Activated CD4-positive, alpha-beta T cell treated with anti-CD3 and anti-CD28 coated beads for 36 hours (primary cell): Measurements from ENCODE around the gene CENPO. TPM values are rescaled to one million over a fixed set of nuclear protein-coding genes. Genes with fewer than 3 reads are reported as not detected.

ENCODE experiments used
- ATAC-seq: fragments of 200-7000 bp; cut with Tn5 transposase; one replicate; pipeline ENCODE4 v1.10.0; 2021; ENCODE audit warnings: mild to moderate bottlenecking, moderate library complexity
- CTCF ChIA-PET: fragments of 350-600 bp; sonication (Branson Sonifier 250); formaldehyde crosslinking; loops from one replicate; lab custom pipeline; 2021; ENCODE audit warnings: antibody characterized with exemption; lab: Charles Lee
- POLR2A ChIA-PET: fragments of 350-600 bp; sonication (Branson Sonifier 250); formaldehyde crosslinking; loops from one replicate; lab custom pipeline; 2021; ENCODE audit warnings: antibody characterized with exemption, inconsistent platforms; lab: Charles Lee
- DNase-seq: peaks from one replicate; pipeline ENCODE4 v3.0.0-alpha.2; 2020
- H3K27ac Mint-ChIP-seq: one replicate; pipeline ENCODE4 v1.8.0; 2021; ENCODE audit warnings: mixed read lengths
- H3K27me3 Mint-ChIP-seq: one replicate; pipeline ENCODE4 v1.8.0; 2021; ENCODE audit warnings: mixed read lengths
- H3K36me3 Mint-ChIP-seq: one replicate; pipeline ENCODE4 v1.8.0; 2021; ENCODE audit warnings: low read depth, mixed read lengths
- H3K4me1 Mint-ChIP-seq: one replicate; pipeline ENCODE4 v1.8.0; 2021; ENCODE audit warnings: mixed read lengths
- H3K4me3 Mint-ChIP-seq: one replicate; pipeline ENCODE4 v1.8.0; 2021; ENCODE audit warnings: mild to moderate bottlenecking, moderate library complexity, mixed read lengths
- H3K9me3 Mint-ChIP-seq: one replicate; pipeline ENCODE4 v1.8.0; 2021; ENCODE audit warnings: low read depth, mixed read lengths
- intact Hi-C, 2 experiments: fragments of 100-400 bp; cut with DNase I in 1 of 2; cut with micrococcal nuclease in 1 of 2; formaldehyde crosslinking; loops; one replicate each; pipeline versions ENCODE4 v1.14.2 to v1.15.1; 2022 to 2024; cut with DNase I, micrococcal nuclease
- total RNA-seq, 2 experiments: library from RNA; stranded (reverse); gene quantifications; one replicate each; pipeline ENCODE4 v1.2.3, GENCODE V29; 2021

CENPO gene
- total RNA-seq, 2 experiments from 2014 or later: 42.4 to 42.7 TPM

DNA sequence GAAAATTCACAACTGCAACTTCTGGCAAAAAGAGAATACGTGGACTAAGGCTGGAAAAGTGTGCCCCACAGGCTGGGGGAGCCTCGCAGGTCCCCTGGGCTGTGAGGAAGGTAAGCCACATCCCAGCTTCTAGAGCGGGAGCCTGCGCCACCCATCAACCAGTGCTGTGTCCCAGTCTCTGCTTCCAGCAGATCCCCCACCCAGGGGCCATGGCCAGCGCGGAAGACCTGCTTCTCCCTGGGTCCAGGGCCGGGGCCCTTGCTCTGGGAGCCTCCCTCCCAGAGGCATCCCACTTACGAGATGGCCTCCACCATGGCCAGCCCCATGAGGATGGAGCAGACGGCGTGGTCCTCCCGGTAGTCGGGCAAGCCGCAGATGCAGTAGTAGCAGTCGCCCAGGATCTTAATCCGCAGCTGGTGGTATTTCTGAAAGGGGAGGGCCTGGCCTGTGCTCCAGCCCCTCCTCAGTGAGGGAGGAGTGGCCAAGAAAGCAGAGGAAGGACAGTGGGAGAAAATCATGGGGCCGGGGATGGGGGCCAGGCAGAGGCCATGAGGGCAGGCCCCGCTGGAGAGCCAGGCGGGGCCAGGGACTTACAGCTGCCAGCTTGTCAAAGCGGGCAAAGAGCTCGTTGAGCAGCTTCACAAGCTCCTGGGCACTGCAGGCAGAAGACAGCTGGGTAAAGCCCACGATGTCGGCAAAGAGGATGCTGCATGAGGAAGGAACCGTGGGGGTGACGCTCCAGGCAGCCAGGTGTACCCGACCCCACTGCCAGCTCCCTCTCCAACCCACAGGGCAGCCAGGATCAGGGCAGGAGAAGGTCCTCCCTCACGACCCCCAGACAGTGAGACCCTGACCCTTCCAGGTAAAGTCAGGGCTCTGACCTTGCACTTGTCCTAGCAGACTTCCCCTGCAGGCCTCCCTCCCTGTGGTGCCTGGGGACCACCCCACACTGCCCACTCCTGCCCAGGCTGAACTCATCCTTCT is 48.0 kb downstream of the CENPO start:
- Mint-ChIP-seq H3K27me3 (no peaks in the 10 kb centered on the region), H3K4me3 (no peak overlapping the region), H3K4me1 (no peaks in the 10 kb centered on the region), H3K36me3 (peaks cover 4% of the 10 kb centered on the region), H3K27ac (no peak overlapping the region), H3K9me3 (no peaks in the 10 kb centered on the region)
- ChIA-PET CTCF (no interaction called here), POLR2A (no interaction called here)
- ATAC-seq: no peak
- DNase-seq: no peak
- intact Hi-C loops: no loop called here

DNA sequence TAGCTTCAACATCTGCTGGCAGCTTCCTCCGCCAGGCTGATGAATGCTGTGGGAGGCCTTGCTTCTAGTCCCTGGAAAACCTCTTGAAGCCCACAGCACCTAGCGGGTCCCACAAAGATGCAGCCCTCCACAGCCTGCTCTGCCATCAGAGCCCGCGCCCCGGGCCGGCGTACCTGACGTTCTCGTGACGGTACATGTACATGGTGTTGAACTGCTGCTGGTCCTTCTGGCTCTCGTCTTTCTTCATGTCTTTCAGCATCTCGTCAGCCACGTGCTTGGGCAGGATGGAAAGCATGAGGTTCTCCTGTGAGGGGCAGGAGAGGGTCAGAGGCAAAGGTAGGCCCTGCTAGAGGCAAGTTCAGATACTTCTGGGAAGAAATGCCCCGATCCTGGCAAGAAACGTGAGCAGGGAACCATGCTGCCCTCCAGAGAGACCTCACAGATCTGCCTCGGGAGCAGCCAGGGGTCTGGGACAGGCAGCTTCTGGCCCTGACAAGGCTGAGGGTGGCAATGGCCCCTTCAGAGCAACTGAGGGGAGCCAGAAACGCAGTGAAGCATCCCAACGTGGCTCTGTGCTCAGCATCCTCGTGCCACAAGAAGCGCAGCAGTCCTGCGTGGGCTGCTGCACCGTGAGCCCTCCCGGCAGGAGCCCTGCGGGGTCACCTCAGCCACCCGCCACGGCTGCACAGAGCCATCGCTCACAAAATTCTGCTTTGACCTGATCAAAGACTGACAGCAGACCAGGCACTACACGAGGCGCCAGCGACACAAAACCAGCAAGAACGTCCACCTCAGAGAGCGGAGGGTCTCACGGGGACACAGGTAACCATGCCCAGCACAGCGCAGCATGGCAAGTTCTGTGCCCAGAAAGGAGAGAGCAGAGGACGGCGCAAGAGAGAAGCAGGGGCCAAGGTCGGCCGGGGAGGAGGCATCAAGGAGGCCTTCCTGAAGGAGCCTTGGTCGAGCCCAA is 49.1 kb downstream of the CENPO start:
- DNase-seq: no peak
- ChIA-PET POLR2A (no interaction called here), CTCF (no interaction called here)
- no peak for ATAC-seq
- Mint-ChIP-seq H3K9me3 (no peaks in the 10 kb centered on the region), H3K4me1 (no peaks in the 10 kb centered on the region), H3K4me3 (no peak overlapping the region), H3K27ac (no peak overlapping the region), H3K27me3 (no peaks in the 10 kb centered on the region), H3K36me3 (no peaks in the 10 kb centered on the region)
- intact Hi-C loops: no loop called here

DNA sequence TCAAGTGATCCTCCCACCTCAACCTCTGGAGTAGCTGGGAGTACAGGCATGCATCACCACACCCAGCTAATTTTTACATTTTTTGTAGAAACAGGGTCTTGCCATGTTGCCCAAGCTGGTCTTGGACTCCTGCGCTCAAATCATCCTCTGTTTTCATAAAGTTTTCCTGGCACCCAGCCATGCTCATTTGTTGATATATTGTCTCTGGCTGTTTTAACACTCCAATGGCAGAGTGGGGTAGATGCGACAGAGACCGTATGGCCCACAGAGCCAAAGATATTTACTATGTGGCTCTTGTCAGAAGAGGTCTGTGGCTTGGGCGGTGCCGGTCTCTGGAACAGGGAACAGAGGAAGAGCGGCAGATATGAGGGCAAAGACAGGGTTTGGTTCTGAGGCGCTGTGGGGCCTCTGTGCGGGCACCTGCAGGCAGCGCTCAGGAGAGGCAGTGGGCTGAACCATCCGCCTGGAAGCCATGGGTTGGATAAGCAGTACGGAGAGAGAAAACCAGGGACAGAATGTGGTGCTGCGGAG is 50.2 kb downstream of the CENPO start:
- intact Hi-C loops: no loop called here
- Mint-ChIP-seq H3K4me1 (no peaks in the 10 kb centered on the region), H3K4me3 (no peak overlapping the region), H3K27ac (no peak overlapping the region), H3K36me3 (no peaks in the 10 kb centered on the region), H3K27me3 (no peaks in the 10 kb centered on the region), H3K9me3 (no peaks in the 10 kb centered on the region)
- ChIA-PET CTCF (no interaction called here), POLR2A (no interaction called here)
- DNase-seq: no peak
- ATAC-seq: no peak

DNA sequence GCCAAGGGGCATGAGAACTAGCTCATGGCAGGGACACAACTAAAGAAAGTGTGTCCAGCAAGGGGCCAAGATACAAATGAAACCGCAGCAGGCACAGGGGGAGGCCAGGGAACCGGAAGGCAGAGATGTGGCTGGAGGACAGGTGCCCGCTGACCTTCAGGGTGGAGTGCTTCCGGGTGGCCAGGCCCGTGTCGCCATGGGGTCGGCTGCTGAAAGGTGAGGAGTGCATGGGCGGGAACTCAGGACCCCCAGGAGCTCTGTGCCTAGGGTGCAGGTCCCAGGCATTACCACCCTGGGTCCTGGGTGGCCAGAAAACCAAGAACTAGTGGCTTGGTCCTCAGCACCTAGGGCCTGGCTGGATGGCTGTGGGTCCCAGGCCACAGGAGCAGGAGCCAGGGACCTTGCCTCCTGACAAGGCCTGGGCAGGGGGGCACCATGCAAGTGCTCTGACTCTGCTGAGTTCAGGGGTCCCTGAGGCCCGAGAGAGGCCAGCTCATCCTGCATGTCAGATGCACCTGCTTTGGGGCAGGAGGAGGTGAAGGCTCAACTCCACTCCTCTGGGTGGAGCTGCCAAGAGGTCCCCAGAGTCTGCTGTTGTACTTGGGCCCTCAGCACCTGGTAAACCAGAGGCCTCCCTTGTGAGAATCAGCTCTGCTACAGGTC is 50.9 kb downstream of the CENPO start:
- ATAC-seq (no peak), DNase-seq (no peak)
- Mint-ChIP-seq H3K36me3 (no peaks in the 10 kb centered on the region), H3K27me3 (no peaks in the 10 kb centered on the region), H3K4me3 (no peak overlapping the region), H3K4me1 (no peaks in the 10 kb centered on the region), H3K27ac (no peak overlapping the region), H3K9me3 (no peaks in the 10 kb centered on the region)
- CTCF ChIA-PET: no interaction called here
- POLR2A ChIA-PET: no interaction called here
- intact Hi-C loops: no loop called here

DNA sequence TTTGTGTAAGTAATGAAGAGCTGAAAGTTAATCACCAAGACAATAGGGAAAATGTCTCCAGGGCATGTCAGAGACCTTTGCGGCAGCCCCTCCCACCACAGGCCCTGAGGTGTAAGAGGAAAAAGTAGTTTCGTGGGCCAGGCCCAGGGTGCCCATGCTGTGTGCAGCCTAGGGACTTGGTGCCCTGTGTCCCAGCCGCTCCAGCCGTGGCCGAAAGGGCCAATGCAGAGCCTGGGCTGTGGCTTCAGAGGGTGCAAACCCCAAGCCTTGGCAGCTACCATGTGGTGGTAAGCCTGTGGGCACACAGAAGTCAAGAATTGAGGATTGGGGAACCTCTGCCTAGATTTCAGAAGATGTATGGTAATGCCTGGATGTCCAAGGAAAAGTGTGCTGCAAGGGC is 52.5 kb downstream of the CENPO start:
- Mint-ChIP-seq H3K9me3 (no peaks in the 10 kb centered on the region), H3K4me1 (no peaks in the 10 kb centered on the region), H3K27me3 (no peaks in the 10 kb centered on the region), H3K4me3 (no peak overlapping the region), H3K36me3 (peaks cover 2% of the 10 kb centered on the region), H3K27ac (no peak overlapping the region)
- intact Hi-C loops: no loop called here
- ChIA-PET POLR2A (no interaction called here), CTCF (interaction anchor here (0.6 to 1.0 kb wide), 2 partner anchors 19 to 187 kb away, joined by 3 read pairs; no protein-coding TSS in a partner anchor)
- ATAC-seq (no peak), DNase-seq (no peak)

DNA sequence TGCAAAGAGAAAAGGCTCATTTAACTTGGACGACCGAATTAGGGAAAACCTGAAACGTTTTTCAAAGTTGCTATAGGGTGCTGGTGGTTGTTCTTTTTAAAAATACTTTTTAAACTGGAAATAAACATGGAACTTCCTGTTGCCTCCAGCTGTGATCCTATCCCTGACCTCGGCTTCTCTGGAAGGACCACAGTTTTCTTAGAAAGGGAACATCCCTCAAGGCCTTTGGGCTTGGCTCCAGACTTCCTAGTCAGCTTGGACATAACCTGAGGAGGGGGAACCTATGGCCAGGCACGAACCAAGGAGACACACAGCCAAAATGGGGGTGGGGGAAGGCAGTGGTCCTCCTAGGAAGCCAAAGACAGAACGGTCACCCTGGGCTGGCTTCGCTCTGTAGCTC is 57.7 kb downstream of the CENPO start:
- POLR2A ChIA-PET: no interaction called here
- no peak overlapping the region for H3K4me3 Mint-ChIP-seq
- intact Hi-C loops: no loop called here
- DNase-seq (no peak), ATAC-seq (no peak)
- peaks cover 14% of the 10 kb centered on the region for H3K36me3 Mint-ChIP-seq
- H3K9me3 Mint-ChIP-seq: no peaks in the 10 kb centered on the region
- H3K4me1 Mint-ChIP-seq: no peaks in the 10 kb centered on the region
- CTCF ChIA-PET: no interaction called here
- no peaks in the 10 kb centered on the region for H3K27me3 Mint-ChIP-seq
- no peak overlapping the region for H3K27ac Mint-ChIP-seq

DNA sequence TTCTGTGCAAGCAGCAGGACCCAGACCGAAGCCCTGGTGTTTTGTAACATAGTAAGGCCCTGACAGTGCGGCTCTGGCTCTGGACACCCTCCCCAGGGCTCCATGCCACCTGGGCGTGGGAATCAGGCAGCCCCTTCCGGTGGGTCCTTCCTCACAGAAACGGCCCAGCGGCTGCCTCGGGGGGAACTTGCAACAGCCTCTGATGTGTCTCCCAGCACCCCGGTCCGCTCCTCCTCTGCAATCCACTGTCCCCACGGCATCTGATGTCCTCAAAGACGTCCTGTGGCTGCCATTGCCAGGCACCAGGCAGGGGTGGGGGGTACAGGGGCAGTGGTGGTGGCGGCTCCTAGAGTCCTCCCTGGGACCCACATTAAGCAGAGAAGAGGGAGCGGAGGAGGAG is 58.8 kb downstream of the CENPO start:
- H3K9me3 Mint-ChIP-seq: no peaks in the 10 kb centered on the region
- H3K27me3 Mint-ChIP-seq: no peaks in the 10 kb centered on the region
- no peaks in the 10 kb centered on the region for H3K4me1 Mint-ChIP-seq
- no peak overlapping the region for H3K27ac Mint-ChIP-seq
- peaks cover 18% of the 10 kb centered on the region for H3K36me3 Mint-ChIP-seq
- intact Hi-C loops: no loop called here
- no peak overlapping the region for H3K4me3 Mint-ChIP-seq
- ATAC-seq (no peak), DNase-seq (no peak)
- ChIA-PET CTCF (no interaction called here), POLR2A (no interaction called here)

DNA sequence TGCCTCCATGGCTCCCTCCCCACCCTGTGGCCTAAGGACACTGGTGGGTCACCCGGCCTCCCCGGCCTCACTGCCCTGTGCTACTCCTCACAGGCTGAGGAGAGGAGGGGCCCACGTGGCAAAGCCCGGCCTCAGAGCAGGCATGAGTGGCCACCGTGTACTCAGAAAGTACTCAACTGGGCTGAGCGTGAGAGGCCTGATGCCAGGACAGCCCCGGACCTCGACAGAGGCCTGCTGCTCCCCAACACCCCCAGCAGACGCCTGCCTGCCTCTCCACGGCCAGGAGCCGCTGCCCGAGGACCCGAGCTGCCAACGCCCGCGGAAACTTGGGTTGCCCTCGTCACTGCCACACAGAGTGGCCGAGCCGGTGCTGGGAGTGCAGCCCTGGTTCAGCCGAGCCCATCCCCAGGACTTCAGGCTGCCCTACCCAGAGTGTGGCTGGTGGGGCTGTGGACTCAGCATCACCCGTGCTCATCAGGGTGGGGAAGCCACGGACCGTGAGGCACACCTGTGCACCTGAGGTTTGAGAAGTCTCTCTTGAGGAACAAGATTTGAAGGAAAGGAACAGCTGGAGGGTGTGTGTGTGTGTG is 59.3 kb downstream of the CENPO start:
- intact Hi-C loops: no loop called here
- DNase-seq (no peak), ATAC-seq (no peak)
- ChIA-PET POLR2A (interaction anchor here (0.6 kb wide), 1 partner anchor 514 kb away, joined by 3 read pairs; no protein-coding TSS in a partner anchor), CTCF (no interaction called here)
- Mint-ChIP-seq H3K9me3 (no peaks in the 10 kb centered on the region), H3K27me3 (no peaks in the 10 kb centered on the region), H3K36me3 (peaks cover 18% of the 10 kb centered on the region), H3K27ac (no peak overlapping the region), H3K4me3 (no peak overlapping the region), H3K4me1 (no peaks in the 10 kb centered on the region)

DNA sequence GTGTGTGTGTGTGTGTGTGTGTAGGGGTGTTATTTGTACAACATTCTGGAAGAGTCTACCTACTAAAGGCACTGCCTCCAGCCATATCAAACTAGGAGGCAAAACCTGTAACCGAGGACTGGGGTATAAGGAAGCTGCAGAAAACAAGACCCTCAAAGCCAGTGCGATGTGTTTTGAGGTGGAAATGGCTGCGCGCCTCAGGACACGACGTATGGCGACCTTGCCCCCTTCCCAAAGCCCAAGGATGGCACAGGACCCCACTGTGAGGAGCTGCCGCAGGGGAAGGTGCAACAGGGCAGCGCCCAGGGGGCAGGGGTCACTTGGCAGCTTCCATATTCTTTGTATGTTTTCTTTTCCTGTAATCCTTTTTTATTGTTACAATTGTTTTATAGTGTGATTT is 59.8 kb downstream of the CENPO start:
- no peak overlapping the region for H3K27ac Mint-ChIP-seq
- ChIA-PET POLR2A (interaction anchor here (0.6 kb wide), 1 partner anchor 513 kb away, joined by 3 read pairs; no protein-coding TSS in a partner anchor), CTCF (no interaction called here)
- no peak overlapping the region for H3K4me3 Mint-ChIP-seq
- H3K9me3 Mint-ChIP-seq: no peaks in the 10 kb centered on the region
- H3K36me3 Mint-ChIP-seq: peaks cover 18% of the 10 kb centered on the region
- H3K4me1 Mint-ChIP-seq: no peaks in the 10 kb centered on the region
- no peaks in the 10 kb centered on the region for H3K27me3 Mint-ChIP-seq
- DNase-seq: no peak
- no peak for ATAC-seq
- intact Hi-C loops: no loop called here

DNA sequence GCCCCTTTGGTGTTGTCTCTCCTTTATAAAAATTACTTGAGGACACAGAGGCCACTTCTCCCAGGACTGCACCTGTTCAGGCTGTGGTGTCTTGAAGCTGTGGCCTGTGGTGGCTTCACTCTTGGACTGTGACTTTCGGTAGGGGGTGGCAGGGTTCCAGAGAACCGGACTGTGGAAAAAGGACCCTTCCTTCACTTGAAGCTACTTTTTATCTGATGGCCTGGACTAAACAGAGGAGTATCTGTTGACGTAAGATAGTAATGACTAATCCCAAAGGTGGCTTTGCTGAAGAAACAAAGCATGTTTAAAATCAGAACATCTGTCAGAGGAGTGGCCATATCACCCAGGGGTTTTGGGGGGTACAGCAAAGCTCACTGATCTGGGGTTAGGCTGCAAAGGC is 60.8 kb downstream of the CENPO start:
- no peak for DNase-seq
- peaks cover 18% of the 10 kb centered on the region for H3K36me3 Mint-ChIP-seq
- intact Hi-C loops: no loop called here
- no peak for ATAC-seq
- H3K9me3 Mint-ChIP-seq: no peaks in the 10 kb centered on the region
- H3K27ac Mint-ChIP-seq: no peak overlapping the region
- H3K4me1 Mint-ChIP-seq: no peaks in the 10 kb centered on the region
- POLR2A ChIA-PET: interaction anchor here (0.5 kb wide), 1 partner anchor 85 kb away, joined by 7 read pairs; no protein-coding TSS in a partner anchor
- no peak overlapping the region for H3K4me3 Mint-ChIP-seq
- CTCF ChIA-PET: interaction anchor here (1.0 kb wide), 1 partner anchor 26 kb away, joined by 3 read pairs; no protein-coding TSS in a partner anchor
- H3K27me3 Mint-ChIP-seq: no peaks in the 10 kb centered on the region
